Karpas-422 (cell line): ENCODE results near the gene CHD9NB. TPM values are rescaled to one million over a fixed set of nuclear protein-coding genes. Genes with fewer than 3 reads are reported as not detected.

Experiments used
- DNase-seq: peaks from one replicate; pipeline ENCODE4 v3.0.0-alpha.2; 2015
- H2AFZ ChIP-seq: fragments of 200-600 bp; sonication (generic); 2 replicates; pipeline ENCODE4 v1.6.1; 2014; ENCODE audit warnings: antibody characterized with exemption, low read length, mixed read lengths
- H3K27ac ChIP-seq: fragments of 200-600 bp; sonication (generic); 2 replicates; pipeline ENCODE4 v1.5.1; 2014; ENCODE audit warnings: mild to moderate bottlenecking, low read length, moderate library complexity
- H3K27me3 ChIP-seq: fragments of 200-600 bp; sonication (generic); 2 replicates; pipeline ENCODE4 v1.6.1; 2014; ENCODE audit warnings: low read length, mixed read lengths
- H3K36me3 ChIP-seq: fragments of 200-600 bp; sonication (generic); 2 replicates; pipeline ENCODE4 v1.6.1; 2014; ENCODE audit warnings: low read length, mixed read lengths; ENCODE audit not compliant: insufficient read depth
- H3K4me1 ChIP-seq: fragments of 200-600 bp; sonication (generic); 2 replicates; pipeline ENCODE4 v1.6.1; 2014; ENCODE audit warnings: mild to moderate bottlenecking, low read length, mixed read lengths
- H3K4me2 ChIP-seq: fragments of 200-600 bp; sonication (generic); 2 replicates; pipeline ENCODE4 v1.6.1; 2014; ENCODE audit warnings: low read length, low read depth, mild to moderate bottlenecking; ENCODE audit not compliant: poor library complexity, severe bottlenecking
- H3K4me3 ChIP-seq: fragments of 200-600 bp; sonication (generic); 2 replicates; pipeline ENCODE4 v1.5.1; 2014; ENCODE audit warnings: mild to moderate bottlenecking, antibody characterized with exemption, low read length, mixed read lengths
- H3K79me2 ChIP-seq: fragments of 200-600 bp; sonication (generic); 2 replicates; pipeline ENCODE4 v1.6.1; 2014; ENCODE audit warnings: mild to moderate bottlenecking, low read length, mixed read lengths
- H3K9ac ChIP-seq: fragments of 200-600 bp; sonication (generic); 2 replicates; pipeline ENCODE4 v1.6.0; 2014; ENCODE audit warnings: low read length
- H3K9me2 ChIP-seq: fragments of 200-600 bp; sonication (generic), shearing (Covaris generic); replicated peaks from 2 replicates; pipeline ENCODE4 v1.6.0; 2014; ENCODE audit warnings: mild to moderate bottlenecking, low read length, moderate library complexity; ENCODE audit not compliant: insufficient read depth
- H3K9me3 ChIP-seq: fragments of 300-700, 200-600 bp; sonication (generic); 2 replicates; pipeline ENCODE4 v1.6.1; 2014; ENCODE audit warnings: low read length, mixed read lengths
- H4K20me1 ChIP-seq: fragments of 200-600 bp; sonication (generic); 2 replicates; pipeline ENCODE4 v1.6.1; 2014; ENCODE audit warnings: mild to moderate bottlenecking, antibody characterized with exemption, low read length, low read depth; ENCODE audit not compliant: insufficient read depth
- total RNA-seq: library from RNA; depleted of rRNA; stranded (reverse); fragments of >200 nt; shearing (Covaris generic); gene quantifications from 2 replicates; pipeline ENCODE4 v1.2.3, GENCODE V29; 2014; ENCODE audit warnings: low replicate concordance; rRNA removed

Gene CHD9NB
- not detected in 2 replicates for total RNA-seq

- no peak for DNase-seq
- Histone ChIP-seq H3K9ac (no peak within 1 kb of the TSS), H3K4me1 (peaks cover 26% of the 10 kb centered on the region)
These were observed at the start of gene CHD9NB for GRCh38 chr16:53052519-53053501. CHD9NB (minus strand) TSS chr16:53052897; CDS start chr16:53044158, 8,739 bp downstream.

GRCh38 chr16:53100889-53101288, 48.2 kb upstream of the CHD9NB start:
- Histone ChIP-seq H3K4me3 (no peak overlapping the region), H3K36me3 (no peaks in the 10 kb centered on the region), H3K27ac (peak overlapping the region; percentile 7; the same call in 1 of the 2 replicates), H3K4me2 (no peak overlapping the region), H3K9ac (no peak overlapping the region), H2AFZ (no peak overlapping the region), H3K79me2 (peaks cover 81% of the 10 kb centered on the region), H4K20me1 (no peaks in the 10 kb centered on the region), H3K4me1 (peaks cover 51% of the 10 kb centered on the region), H3K9me2 (no peaks in the 10 kb centered on the region), H3K9me3 (no peaks in the 10 kb centered on the region), H3K27me3 (no peaks in the 10 kb centered on the region)
- DNase-seq, result peak; percentile 26

More at GRCh38 chr16:53052519-53053501, at the start of gene CHD9NB:
- Histone ChIP-seq H3K36me3 (no peaks in the 10 kb centered on the region), H4K20me1 (no peaks in the 10 kb centered on the region), H3K27me3 (no peaks in the 10 kb centered on the region), H3K4me2 (no peak within 1 kb of the TSS), H2AFZ (no peak within 1 kb of the TSS), H3K9me3 (no peaks in the 10 kb centered on the region), H3K27ac (no peak within 1 kb of the TSS), H3K79me2 (peaks cover 29% of the 10 kb centered on the region), H3K9me2 (no peaks in the 10 kb centered on the region), H3K4me3 (no peak within 1 kb of the TSS)

GRCh38 chr16:53100131-53100748, 47.5 kb upstream of the CHD9NB start:
- Histone ChIP-seq H3K4me3 (peak overlapping the region; percentile 71), H3K9me2 (no peaks in the 10 kb centered on the region), H4K20me1 (no peaks in the 10 kb centered on the region), H3K9ac (peak overlapping the region; percentile 75), H3K27ac (peak overlapping the region; percentile 95), H3K36me3 (no peaks in the 10 kb centered on the region), H2AFZ (no peak overlapping the region), H3K9me3 (no peaks in the 10 kb centered on the region), H3K27me3 (no peaks in the 10 kb centered on the region), H3K79me2 (peaks cover 81% of the 10 kb centered on the region), H3K4me1 (peaks cover 51% of the 10 kb centered on the region), H3K4me2 (peak overlapping the region; percentile 96)
- peak; percentile 37 for DNase-seq

GRCh38 chr16:53099318-53100130, 46.8 kb upstream of the CHD9NB start:
- peak overlapping the region; percentile 71 for H3K4me3 ChIP-seq
- H3K9me2 ChIP-seq, result no peaks in the 10 kb centered on the region
- H3K27ac ChIP-seq, result peak overlapping the region; percentile 95
- peak overlapping the region; percentile 96 for H3K4me2 ChIP-seq
- peaks cover 81% of the 10 kb centered on the region for H3K79me2 ChIP-seq
- DNase-seq, result peak; percentile 78
- H3K27me3 ChIP-seq, result no peaks in the 10 kb centered on the region
- H3K4me1 ChIP-seq, result peaks cover 51% of the 10 kb centered on the region
- H3K9me3 ChIP-seq, result no peaks in the 10 kb centered on the region
- no peaks in the 10 kb centered on the region for H3K36me3 ChIP-seq
- H4K20me1 ChIP-seq, result no peaks in the 10 kb centered on the region
- H2AFZ ChIP-seq, result peak overlapping the region; percentile 13; the same call in 1 of the 2 replicates
- peak overlapping the region; percentile 75 for H3K9ac ChIP-seq

- Histone ChIP-seq H3K27me3 (no peaks in the 10 kb centered on the region), H2AFZ (peak overlapping the region; percentile 13; the same call in 1 of the 2 replicates), H3K4me3 (peak overlapping the region; percentile 71), H3K9ac (peak overlapping the region; percentile 75), H3K27ac (peak overlapping the region; percentile 95), H3K36me3 (no peaks in the 10 kb centered on the region), H3K9me3 (no peaks in the 10 kb centered on the region), H3K4me1 (peaks cover 51% of the 10 kb centered on the region), H4K20me1 (no peaks in the 10 kb centered on the region), H3K4me2 (peak overlapping the region; percentile 96), H3K79me2 (peaks cover 82% of the 10 kb centered on the region), H3K9me2 (no peaks in the 10 kb centered on the region)
- DNase-seq, result peak; percentile 90
These were observed 46.0 kb upstream of the CHD9NB start for GRCh38 chr16:53098526-53099317.

GRCh38 chr16:53097190-53097589, 44.5 kb upstream of the CHD9NB start:
- Histone ChIP-seq H3K9ac (no peak overlapping the region), H3K27ac (peak overlapping the region; percentile 95), H3K4me3 (no peak overlapping the region), H3K36me3 (no peaks in the 10 kb centered on the region), H4K20me1 (no peaks in the 10 kb centered on the region), H3K4me2 (no peak overlapping the region), H3K79me2 (peaks cover 85% of the 10 kb centered on the region), H2AFZ (no peak overlapping the region), H3K4me1 (peaks cover 58% of the 10 kb centered on the region), H3K9me3 (no peaks in the 10 kb centered on the region), H3K9me2 (no peaks in the 10 kb centered on the region), H3K27me3 (no peaks in the 10 kb centered on the region)
- no peak for DNase-seq

- H3K4me3 ChIP-seq, result no peak overlapping the region
- DNase-seq, result no peak
- H4K20me1 ChIP-seq, result no peaks in the 10 kb centered on the region
- H3K9me3 ChIP-seq, result no peaks in the 10 kb centered on the region
- no peaks in the 10 kb centered on the region for H3K9me2 ChIP-seq
- no peaks in the 10 kb centered on the region for H3K27me3 ChIP-seq
- H3K79me2 ChIP-seq, result peaks cover 86% of the 10 kb centered on the region
- no peaks in the 10 kb centered on the region for H3K36me3 ChIP-seq
- H3K27ac ChIP-seq, result no peak overlapping the region
- no peak overlapping the region for H3K4me2 ChIP-seq
- H3K9ac ChIP-seq, result no peak overlapping the region
- peaks cover 67% of the 10 kb centered on the region for H3K4me1 ChIP-seq
- H2AFZ ChIP-seq, result no peak overlapping the region
These were observed 41.4 kb upstream of the CHD9NB start for GRCh38 chr16:53094013-53094630.
